Fibroblast of lung (primary cell): ENCODE data around the gene UBE2QL1. TPM values are rescaled to one million over a fixed set of nuclear protein-coding genes. Genes with fewer than 3 reads are reported as not detected.

ENCODE experiments used
- DNase-seq, 2 donors: peaks; one replicate each; pipeline versions ENCODE4 v3.0.0 to v3.0.0-alpha.2; 2010; ENCODE audit warnings: low read depth in 2 of 2
- H2AFZ ChIP-seq: 2 replicates; pipeline ENCODE4 v1.5.1; 2012; ENCODE audit warnings: low read length, control low read depth, inconsistent platforms
- H3K27ac ChIP-seq: 2 replicates; pipeline ENCODE4 v1.5.1; 2011; ENCODE audit warnings: low read length, control low read depth; ENCODE audit not compliant: insufficient read depth
- H3K27me3 ChIP-seq: 2 replicates; pipeline ENCODE4 v1.5.1; 2011; ENCODE audit warnings: mild to moderate bottlenecking, low read length; ENCODE audit not compliant: control insufficient read depth, insufficient read depth
- H3K36me3 ChIP-seq: 2 replicates; pipeline ENCODE4 v1.5.1; 2011; ENCODE audit warnings: low read length; ENCODE audit not compliant: control insufficient read depth, insufficient read depth
- H3K4me1 ChIP-seq: 2 replicates; pipeline ENCODE4 v1.5.1; 2011; ENCODE audit warnings: low read length; ENCODE audit not compliant: control insufficient read depth, insufficient read depth; ENCODE audit errors: extremely low read depth
- H3K4me2 ChIP-seq: 2 replicates; pipeline ENCODE4 v1.5.1; 2011; ENCODE audit warnings: low read length, control low read depth; ENCODE audit not compliant: insufficient read depth; ENCODE audit errors: extremely low read depth
- H3K4me3 ChIP-seq, 4 experiments: fragments of 200-600 bp in 1 of 4; sonication (generic) in 1 of 4; replicated peaks in 1 of 4; 2 replicates each; pipeline ENCODE4 v1.5.1; 2011 to 2016; ENCODE audit warnings: low read length in 4 of 4, low read depth in 3 of 4, mild to moderate bottlenecking in 3 of 4, control low read depth in 2 of 4, inconsistent platforms in 1 of 4, mixed read lengths in 1 of 4; ENCODE audit not compliant: insufficient read depth in 1 of 4; ENCODE audit errors: control extremely low read depth in 1 of 4
- H3K79me2 ChIP-seq: 2 replicates; pipeline ENCODE4 v1.5.1; 2012; ENCODE audit warnings: mild to moderate bottlenecking, low read length, inconsistent platforms; ENCODE audit not compliant: control insufficient read depth, insufficient read depth
- H3K9ac ChIP-seq: 2 replicates; pipeline ENCODE4 v1.5.1; 2011; ENCODE audit warnings: mild to moderate bottlenecking, low read length, control low read depth; ENCODE audit not compliant: insufficient read depth
- H3K9me3 ChIP-seq: 2 replicates; pipeline ENCODE4 v1.5.1; 2012; ENCODE audit warnings: low read depth, low read length; ENCODE audit not compliant: control insufficient read depth, insufficient read depth
- H4K20me1 ChIP-seq: 2 replicates; pipeline ENCODE4 v1.5.1; 2011; ENCODE audit warnings: low read length; ENCODE audit not compliant: control insufficient read depth, insufficient read depth; ENCODE audit errors: extremely low read depth
- CTCF ChIP-seq, 2 donors: IDR thresholded peaks in 1 of 2; conservative IDR thresholded peaks in 1 of 2; 1 replicate in 1 of 2; 2 replicates in 1 of 2; pipeline ENCODE4 v1.5.1; 2011 to 2012; ENCODE audit warnings: low read length in 2 of 2, control low read depth in 1 of 2, inconsistent platforms in 1 of 2, low read depth in 1 of 2, mild to moderate bottlenecking in 1 of 2
- EZH2 ChIP-seq: IDR thresholded peaks from 2 replicates; pipeline ENCODE4 v1.5.1; 2012; ENCODE audit warnings: low read length, control low read depth, mild to moderate bottlenecking; ENCODE audit errors: missing control alignments
- polyA plus RNA-seq, 2 donors: library from polyadenylated mRNA; depleted of rRNA in 1 of 2; stranded (reverse) in 1 of 2; unstranded in 1 of 2; fragments of >200 nt; gene quantifications; 2 replicates each; pipeline ENCODE4 v1.2.1, GENCODE V29; 2011 to 2012; ENCODE audit warnings: missing spikeins in 1 of 2
- total RNA-seq: library from RNA; depleted of rRNA; stranded (reverse); fragments of >200 nt; gene quantifications from 2 replicates; pipeline ENCODE4 v1.2.1, GENCODE V29; 2014

UBE2QL1 gene
- total and polyA plus RNA-seq, 2 donors (not counting 1 experiment from before 2014, with no cell fraction given), result not detected

- Histone ChIP-seq H2AFZ (no peak overlapping the region), H3K4me1 (no peaks in the 10 kb centered on the region), H4K20me1 (no peaks in the 10 kb centered on the region), H3K79me2 (no peaks in the 10 kb centered on the region), H3K9ac (no peak overlapping the region), H3K9me3 (no peaks in the 10 kb centered on the region), H3K4me3 (no peak overlapping the region), H3K36me3 (no peaks in the 10 kb centered on the region), H3K27me3 (no peaks in the 10 kb centered on the region), H3K4me2 (no peak overlapping the region), H3K27ac (no peak overlapping the region)
- TF ChIP-seq CTCF (conservative IDR thresholded peaks at IDR 0.05 in 1 of 2, IDR thresholded peaks at IDR 0.05 in 1 of 2; ENCODE audit: low read depth in 1 of 2, low read length in 2 of 2) (no peak), EZH2 (no peak)
- DNase-seq, result no peak
These were observed 56.7 kb downstream of the UBE2QL1 start for GRCh38 chr5:6505416-6505755.

GRCh38 chr5:6505783-6506557 lies 57.3 kb downstream of the UBE2QL1 start:
- no peak for DNase-seq
- Histone ChIP-seq H4K20me1 (no peaks in the 10 kb centered on the region), H3K4me2 (no peak overlapping the region), H3K9me3 (no peaks in the 10 kb centered on the region), H3K79me2 (no peaks in the 10 kb centered on the region), H3K27ac (no peak overlapping the region), H3K9ac (no peak overlapping the region), H3K36me3 (no peaks in the 10 kb centered on the region), H3K4me3 (no peak overlapping the region), H3K4me1 (no peaks in the 10 kb centered on the region), H3K27me3 (no peaks in the 10 kb centered on the region), H2AFZ (no peak overlapping the region)
- no peak for TF ChIP-seq CTCF (conservative IDR thresholded peaks at IDR 0.05 in 1 of 2, IDR thresholded peaks at IDR 0.05 in 1 of 2; ENCODE audit: low read depth in 1 of 2, low read length in 2 of 2)

- Histone ChIP-seq H3K27me3 (no peaks in the 10 kb centered on the region), H3K79me2 (no peaks in the 10 kb centered on the region), H3K4me1 (no peaks in the 10 kb centered on the region), H3K4me3 (no peak overlapping the region), H3K36me3 (no peaks in the 10 kb centered on the region), H2AFZ (no peak overlapping the region), H3K4me2 (no peak overlapping the region), H3K9me3 (no peaks in the 10 kb centered on the region), H3K27ac (no peak overlapping the region), H4K20me1 (no peaks in the 10 kb centered on the region), H3K9ac (no peak overlapping the region)
- TF ChIP-seq EZH2 (no peak), CTCF (conservative IDR thresholded peaks at IDR 0.05 in 1 of 2, IDR thresholded peaks at IDR 0.05 in 1 of 2; ENCODE audit: low read depth in 1 of 2, low read length in 2 of 2) (no peak)
- no peak for DNase-seq
These were observed 58.0 kb downstream of the UBE2QL1 start for GRCh38 chr5:6506611-6507010.
